Liver (tissue), 10 donors: ENCODE measurements around the gene BOLA2B. TPM values are rescaled to one million over a fixed set of nuclear protein-coding genes. Genes with fewer than 3 reads are reported as not detected.

Source experiments
- DNase-seq: peaks from one replicate; pipeline ENCODE4 v3.0.0-alpha.2; 2017; ENCODE audit warnings: low spot score
- H3K27ac ChIP-seq, 2 donors: one replicate each; pipeline ENCODE4 v1.7.0; 2013; ENCODE audit warnings: inconsistent platforms in 2 of 2, low read length in 2 of 2, control low read depth in 1 of 2, low read depth in 1 of 2, mild to moderate bottlenecking in 1 of 2
- H3K27me3 ChIP-seq, 4 donors: one replicate each; pipeline versions ENCODE4 v1.6.1 to v1.7.0; 2013; ENCODE audit warnings: low read length in 3 of 4, inconsistent platforms in 1 of 4, mild to moderate bottlenecking in 1 of 4, moderate library complexity in 1 of 4; ENCODE audit not compliant: control insufficient read depth in 4 of 4, insufficient read depth in 4 of 4
- H3K36me3 ChIP-seq, 4 donors: one replicate each; pipeline versions ENCODE4 v1.6.1 to v1.7.0; 2013; ENCODE audit warnings: low read length in 3 of 4, mild to moderate bottlenecking in 3 of 4, low read depth in 1 of 4, moderate library complexity in 1 of 4; ENCODE audit not compliant: control insufficient read depth in 4 of 4, insufficient read depth in 3 of 4
- H3K4me1 ChIP-seq, 4 donors: one replicate each; pipeline versions ENCODE4 v1.6.1 to v1.7.0; 2013; ENCODE audit warnings: low read length in 3 of 4, mild to moderate bottlenecking in 3 of 4, moderate library complexity in 1 of 4; ENCODE audit not compliant: control insufficient read depth in 4 of 4, insufficient read depth in 4 of 4
- H3K4me3 ChIP-seq, 3 donors: one replicate each; pipeline versions ENCODE4 v1.6.1 to v1.7.0; 2013; ENCODE audit warnings: low read length in 3 of 3, control low read depth in 1 of 3, low read depth in 1 of 3, mild to moderate bottlenecking in 1 of 3
- H3K9ac ChIP-seq, 2 donors: one replicate each; pipeline ENCODE4 v1.7.0; 2013; ENCODE audit warnings: low read length in 2 of 2, mild to moderate bottlenecking in 2 of 2, moderate library complexity in 2 of 2, control low read depth in 1 of 2, low read depth in 1 of 2
- H3K9me3 ChIP-seq, 4 donors: one replicate each; pipeline versions ENCODE4 v1.6.1 to v1.7.0; 2013; ENCODE audit warnings: low read length in 3 of 4; ENCODE audit not compliant: control insufficient read depth in 4 of 4
- EGR1 ChIP-seq, 2 donors: IDR thresholded peaks; 2 replicates each; pipeline ENCODE4 v1.6.1; 2016 to 2018; ENCODE audit warnings: antibody characterized with exemption in 2 of 2, low read depth in 2 of 2
- HNF4A ChIP-seq, 2 donors: conservative IDR thresholded peaks; 2 replicates each; pipeline ENCODE4 v1.6.1; 2016; ENCODE audit warnings: antibody characterized with exemption in 2 of 2, mild to moderate bottlenecking in 2 of 2
- RAD21 ChIP-seq, 2 donors: IDR thresholded peaks; 2 replicates each; pipeline ENCODE4 v1.6.1; 2016; ENCODE audit warnings: antibody characterized with exemption in 2 of 2, mild to moderate bottlenecking in 2 of 2
- REST ChIP-seq: IDR thresholded peaks from 2 replicates; pipeline ENCODE4 v1.6.1; 2016; ENCODE audit warnings: antibody characterized with exemption, mild to moderate bottlenecking
- SP1 ChIP-seq: IDR thresholded peaks from 2 replicates; pipeline ENCODE4 v1.6.1; 2018; ENCODE audit warnings: antibody characterized with exemption, mild to moderate bottlenecking
- ZBTB33 ChIP-seq: IDR thresholded peaks from 2 replicates; pipeline ENCODE4 v1.6.1; 2016; ENCODE audit warnings: antibody characterized with exemption
- WGBS: extraction: QIAGEN DNeasy Blood & Tissue Kit; methylation state at CpG from one replicate; pipeline ENCODE4 v1.1.7; 2013; 5-methylcytosine and 5-hydroxymethylcytosine counted together
- polyA plus RNA-seq, 2 donors: library from polyadenylated mRNA; stranded (reverse) in 1 of 2; unstranded in 1 of 2; fragments of 200-250 nt in 1 of 2; fragments of >200 nt in 1 of 2; fragmentation: Nextera tagmentation in 1 of 2; extraction: Ambion mirVana in 1 of 2; gene quantifications; one replicate each; pipeline versions ENCODE4 v1.2.1 to v1.2.3, GENCODE V29; 2013 to 2015
- small RNA-seq: library from RNA; depleted of rRNA; stranded (forward); fragments of <200 nt; gene quantifications from one replicate; pipeline ENCODE3, GENCODE V24; 2014
- total RNA-seq, 2 donors: library from RNA; depleted of rRNA; stranded (reverse); fragments of >200 nt; gene quantifications; one replicate each; pipeline ENCODE4 v1.2.3, GENCODE V29; 2014
- TF ChIP-seq, protein P1 (sequence below): IDR thresholded peaks from 2 replicates; pipeline ENCODE4 v1.6.1; 2016; ENCODE audit warnings: antibody characterized with exemption
- donor health status: healthy.
- donor health status: healthy.
- donor health status: healthy.
- donor health status: healthy.
- donor health status: healthy.

The BOLA2B gene
- total and polyA plus RNA-seq, 4 donors: 21.2 to 79.8 (median 56.8) TPM

DNA sequence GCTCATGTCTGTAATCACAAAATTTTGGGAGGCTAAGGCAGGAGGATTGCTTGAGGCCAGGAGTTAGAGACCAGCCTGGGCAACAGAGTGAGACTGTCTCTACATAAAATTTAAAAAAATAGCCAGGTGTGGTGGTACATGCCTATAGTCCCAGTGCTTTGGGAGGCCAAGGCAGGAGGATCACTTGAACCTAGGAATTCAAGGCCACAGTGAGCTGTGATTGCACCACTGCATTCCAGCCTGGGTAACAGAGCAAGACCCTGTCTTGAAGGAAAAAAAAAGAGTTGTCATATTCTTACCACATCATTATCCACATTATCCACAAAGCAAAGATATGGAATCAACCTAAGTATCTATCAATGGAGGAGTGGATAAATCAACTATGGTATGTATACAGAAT lies 49.4 kb downstream of the BOLA2B start:
- DNase-seq: no peak
- TF ChIP-seq HNF4A (conservative IDR thresholded peaks at IDR 0.05) (no peak), SP1 (no peak), RAD21 (IDR thresholded peaks at IDR 0.05) (no peak), ZBTB33 (no peak), EGR1 (IDR thresholded peaks at IDR 0.05; ENCODE audit: low read depth in 2 of 2) (no peak), REST (no peak)
- TF ChIP-seq, protein P1, sequence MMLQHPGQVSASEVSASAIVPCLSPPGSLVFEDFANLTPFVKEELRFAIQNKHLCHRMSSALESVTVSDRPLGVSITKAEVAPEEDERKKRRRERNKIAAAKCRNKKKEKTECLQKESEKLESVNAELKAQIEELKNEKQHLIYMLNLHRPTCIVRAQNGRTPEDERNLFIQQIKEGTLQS: no peak
- Histone ChIP-seq H3K4me1 (no peaks in the 10 kb centered on the region), H3K4me3 (no peak overlapping the region), H3K27ac (no peak overlapping the region), H3K36me3 (no peaks in the 10 kb centered on the region), H3K9ac (no peak overlapping the region), H3K9me3 (no peaks in the 10 kb centered on the region), H3K27me3 (no peaks in the 10 kb centered on the region)

DNA sequence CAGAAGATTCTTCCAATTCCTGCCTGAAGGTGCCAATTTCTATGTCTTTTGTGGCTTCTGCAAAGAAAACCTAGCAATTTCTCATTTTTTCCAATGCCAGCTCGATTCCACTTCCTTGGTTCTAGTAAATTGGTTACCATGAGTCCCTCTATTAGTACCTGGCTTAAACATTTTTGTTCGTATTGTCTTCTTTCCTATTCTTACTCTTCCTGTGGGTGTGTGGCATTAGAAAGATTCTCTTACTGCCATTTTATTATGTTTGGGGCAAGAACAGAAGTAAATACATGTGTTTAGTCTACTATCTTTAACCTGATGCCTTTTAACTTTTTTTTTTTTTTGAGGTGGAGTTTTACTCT lies 50.1 kb downstream of the BOLA2B start:
- Histone ChIP-seq H3K27ac (no peak overlapping the region), H3K36me3 (no peaks in the 10 kb centered on the region), H3K4me3 (no peak overlapping the region), H3K9me3 (no peaks in the 10 kb centered on the region), H3K4me1 (no peaks in the 10 kb centered on the region), H3K27me3 (no peaks in the 10 kb centered on the region), H3K9ac (no peak overlapping the region)
- no peak for DNase-seq
- 69% methylated on average over 2 of the region's 2 CpGs for WGBS
- TF ChIP-seq ZBTB33: no peak

Small RNA genes within 50 kb of the gene (small RNA-seq; reads per million reads assigned to genes)
- not detected for gene AC106782.4

Other genes starting within 250 kb of the BOLA2B start
- 10 to 100 TPM; 25.5 to 29.6 TPM for gene TMEM219, start 231.6 kb downstream of the BOLA2B start, total RNA-seq
- 10 to 100 TPM; 64.1 to 75.9 TPM for gene TMEM219, start 231.6 kb downstream of the BOLA2B start, polyA plus RNA-seq
- gene TAOK2, start 219.8 kb downstream of the BOLA2B start, total RNA-seq: 10 to 100 TPM; 19.0 to 27.9 TPM
- gene TAOK2, start 219.8 kb downstream of the BOLA2B start, polyA plus RNA-seq: 10 to 100 TPM in 1 of 2 donors, 1 to 10 TPM in 1; 2.2 to 12.9 TPM
- gene HIRIP3, start 198.0 kb downstream of the BOLA2B start, total RNA-seq: 10 to 100 TPM in 1 of 2 donors, 1 to 10 TPM in 1; 9.2 to 10.5 TPM
- 1 to 10 TPM; 5.7 to 9.0 TPM for gene HIRIP3, start 198.0 kb downstream of the BOLA2B start, polyA plus RNA-seq
- 10 to 100 TPM; 11.7 to 24.8 TPM for gene INO80E, start 197.4 kb downstream of the BOLA2B start, total RNA-seq
- gene INO80E, start 197.4 kb downstream of the BOLA2B start, polyA plus RNA-seq: 10 to 100 TPM in 1 of 2 donors, 1 to 10 TPM in 1; 8.0 to 22.8 TPM
- gene DOC2A, start 182.6 kb downstream of the BOLA2B start, total RNA-seq: under 1 TPM in 1 of 2 donors, not detected in 1; 0.17 TPM
- gene DOC2A, start 182.6 kb downstream of the BOLA2B start, polyA plus RNA-seq: under 1 TPM; 0.09 to 0.22 TPM
- not detected for gene C16orf92, start 170.5 kb downstream of the BOLA2B start, total RNA-seq
- not detected for gene C16orf92, start 170.5 kb downstream of the BOLA2B start, polyA plus RNA-seq
- under 1 TPM in 1 of 2 donors, not detected in 1; 0.65 TPM for gene TLCD3B, start 162.4 kb downstream of the BOLA2B start, total RNA-seq
- under 1 TPM in 1 of 2 donors, not detected in 1; 0.05 TPM for gene TLCD3B, start 162.4 kb downstream of the BOLA2B start, polyA plus RNA-seq
- gene ALDOA, start 127.9 kb downstream of the BOLA2B start, total RNA-seq: 10 to 100 TPM; 96.8 to 99.3 TPM
- gene ALDOA, start 127.9 kb downstream of the BOLA2B start, polyA plus RNA-seq: 100 to 1,000 TPM; 142 to 251 TPM
- gene PPP4C, start 117.7 kb downstream of the BOLA2B start, total RNA-seq: 10 to 100 TPM; 49.7 to 68.7 TPM
- 10 to 100 TPM; 56.3 to 79.6 TPM for gene PPP4C, start 117.7 kb downstream of the BOLA2B start, polyA plus RNA-seq
- gene TBX6, start 101.7 kb downstream of the BOLA2B start, total RNA-seq: under 1 TPM; 0.09 to 0.25 TPM
- under 1 TPM; 0.10 to 0.26 TPM for gene TBX6, start 101.7 kb downstream of the BOLA2B start, polyA plus RNA-seq
- gene YPEL3, start 97.5 kb downstream of the BOLA2B start, total RNA-seq: 10 to 100 TPM; 10.5 to 42.7 TPM
- gene YPEL3, start 97.5 kb downstream of the BOLA2B start, polyA plus RNA-seq: 10 to 100 TPM; 19.7 to 29.2 TPM
- under 1 TPM; 0.42 to 0.67 TPM for gene GDPD3, start 80.1 kb downstream of the BOLA2B start, total RNA-seq
- gene GDPD3, start 80.1 kb downstream of the BOLA2B start, polyA plus RNA-seq: under 1 TPM; 0.43 to 0.71 TPM
- gene MAPK3, start 70.4 kb downstream of the BOLA2B start, total RNA-seq: 1 to 10 TPM; 3.7 to 8.7 TPM
- gene MAPK3, start 70.4 kb downstream of the BOLA2B start, polyA plus RNA-seq: 10 to 100 TPM in 1 of 2 donors, 1 to 10 TPM in 1; 7.5 to 18.6 TPM
- gene CORO1A, start 10.1 kb downstream of the BOLA2B start, total RNA-seq: 10 to 100 TPM; 12.7 to 26.7 TPM
- gene CORO1A, start 10.1 kb downstream of the BOLA2B start, polyA plus RNA-seq: 10 to 100 TPM in 1 of 2 donors, 1 to 10 TPM in 1; 6.0 to 16.7 TPM
- gene SLX1A, start 209 bp upstream of the BOLA2B start, total RNA-seq: 10 to 100 TPM; 37.1 to 37.9 TPM
- gene SLX1A, start 209 bp upstream of the BOLA2B start, polyA plus RNA-seq: 10 to 100 TPM; 46.1 to 55.2 TPM
- 1 to 10 TPM; 2.8 to 9.4 TPM for gene SULT1A3, start 5.6 kb upstream of the BOLA2B start, total RNA-seq
- gene SULT1A3, start 5.6 kb upstream of the BOLA2B start, polyA plus RNA-seq: 10 to 100 TPM; 12.6 to 13.8 TPM
- gene NPIPB13, start 54.8 kb upstream of the BOLA2B start, total RNA-seq: 1 to 10 TPM; 1.3 to 1.5 TPM
- 1 to 10 TPM in 1 of 2 donors, under 1 TPM in 1; 0.70 to 1.4 TPM for gene NPIPB13, start 54.8 kb upstream of the BOLA2B start, polyA plus RNA-seq
- gene CD2BP2, start 161.6 kb upstream of the BOLA2B start, total RNA-seq: 10 to 100 TPM; 10.0 TPM
- gene CD2BP2, start 161.6 kb upstream of the BOLA2B start, polyA plus RNA-seq: 10 to 100 TPM; 13.4 to 15.4 TPM
- gene TBC1D10B, start 176.8 kb upstream of the BOLA2B start, total RNA-seq: 10 to 100 TPM; 16.1 to 16.5 TPM
- gene TBC1D10B, start 176.8 kb upstream of the BOLA2B start, polyA plus RNA-seq: 1 to 10 TPM; 3.6 to 9.2 TPM
- under 1 TPM in 1 of 2 donors, not detected in 1; 0.70 TPM for gene MYL11, start 181.1 kb upstream of the BOLA2B start, total RNA-seq
- not detected for gene MYL11, start 181.1 kb upstream of the BOLA2B start, polyA plus RNA-seq
- gene SEPTIN1, start 188.9 kb upstream of the BOLA2B start, total RNA-seq: 1 to 10 TPM in 1 of 2 donors, under 1 TPM in 1; 0.42 to 1.0 TPM
- gene SEPTIN1, start 188.9 kb upstream of the BOLA2B start, polyA plus RNA-seq: 1 to 10 TPM; 1.4 to 2.8 TPM
- 1 to 10 TPM; 3.2 to 4.7 TPM for gene ZNF48, start 201.8 kb upstream of the BOLA2B start, total RNA-seq
- gene ZNF48, start 201.8 kb upstream of the BOLA2B start, polyA plus RNA-seq: 1 to 10 TPM; 2.3 to 3.0 TPM
- 1 to 10 TPM; 2.6 to 8.0 TPM for gene ZNF771, start 213.9 kb upstream of the BOLA2B start, total RNA-seq
- gene ZNF771, start 213.9 kb upstream of the BOLA2B start, polyA plus RNA-seq: 1 to 10 TPM; 5.2 to 5.3 TPM
- gene DCTPP1, start 236.4 kb upstream of the BOLA2B start, total RNA-seq: 10 to 100 TPM in 1 of 2 donors, 1 to 10 TPM in 1; 6.0 to 12.0 TPM
- 10 to 100 TPM; 18.1 to 18.8 TPM for gene DCTPP1, start 236.4 kb upstream of the BOLA2B start, polyA plus RNA-seq